KBM-7 (cell line): ENCODE data around the gene BEND4.

ENCODE experiments used
- DNase-seq: peaks from one replicate; pipeline ENCODE4 v3.0.0-alpha.2; 2015
- in situ Hi-C: fragments of 300-500 bp; cut with MboI; formaldehyde crosslinking; loops from 2 replicates; pipeline ENCODE4 v1.14.3; 2020; ENCODE audit warnings: low sequenced_read_pairs, low pct_unique_long_range_greater_than_20kb, mixed read lengths

The BEND4 gene

GRCh38 chr4:42122237-42122636, 30.2 kb downstream of the BEND4 start:
- in situ Hi-C loops, result no loop called here
- no peak for DNase-seq

- DNase-seq, result no peak
- in situ Hi-C loops, result no loop called here
Measured at GRCh38 chr4:42119886-42120285, 32.6 kb downstream of the BEND4 start.

GRCh38 chr4:42112846-42113245, 39.6 kb downstream of the BEND4 start:
- no peak for DNase-seq
- in situ Hi-C loops, result no loop called here

GRCh38 chr4:42104521-42104920, 47.9 kb downstream of the BEND4 start:
- DNase-seq, result peak; percentile 65
- in situ Hi-C loops, result no loop called here

GRCh38 chr4:42101446-42101975, 50.9 kb downstream of the BEND4 start:
- in situ Hi-C loops, result no loop called here
- no peak for DNase-seq

- in situ Hi-C loops, result no loop called here
- peak; percentile 58 for DNase-seq
Measured at GRCh38 chr4:42088386-42088785, 64.1 kb downstream of the BEND4 start.

GRCh38 chr4:42083816-42084215, 68.6 kb downstream of the BEND4 start:
- in situ Hi-C loops, result no loop called here
- no peak for DNase-seq

GRCh38 chr4:42080306-42080705, 72.1 kb downstream of the BEND4 start:
- in situ Hi-C loops, result no loop called here

GRCh38 chr4:42078184-42078801, 74.2 kb downstream of the BEND4 start:
- DNase-seq, result no peak
- in situ Hi-C loops, result no loop called here

More at GRCh38 chr4:42080306-42080705, 72.1 kb downstream of the BEND4 start:
- DNase-seq, result no peak

GRCh38 chr4:42074294-42074693, 78.2 kb downstream of the BEND4 start:
- no peak for DNase-seq
- in situ Hi-C loops, result no loop called here

- in situ Hi-C loops, result no loop called here
- no peak for DNase-seq
Measured at GRCh38 chr4:42070463-42070862, 82.0 kb downstream of the BEND4 start.

- DNase-seq, result no peak
Measured at GRCh38 chr4:42067264-42067663, 85.2 kb downstream of the BEND4 start.

GRCh38 chr4:42066402-42066801, 86.1 kb downstream of the BEND4 start:
- in situ Hi-C loops, result no loop called here

More at GRCh38 chr4:42067264-42067663, 85.2 kb downstream of the BEND4 start:
- in situ Hi-C loops, result no loop called here

More at GRCh38 chr4:42066402-42066801, 86.1 kb downstream of the BEND4 start:
- DNase-seq, result no peak
